GM19099 (cell line): Measurements from ENCODE around the gene NUP54.

ENCODE experiments used
- POLR2A ChIP-seq: IDR thresholded peaks from 3 replicates; pipeline ENCODE4 v1.6.1; 2011; ENCODE audit warnings: low read depth; ENCODE audit not compliant: insufficient read length; ENCODE audit errors: extremely low read depth

Gene NUP54

GRCh38 chr4:76148142-76148865 is at the start of gene NUP54:
Gene NUP54 (minus strand): TSS chr4:76148397. CDS start chr4:76148374, 23 bp downstream.
- TF ChIP-seq POLR2A = peak; percentile 86

GRCh38 chr4:76197031-76197743 is 49.0 kb upstream of the NUP54 start:
- TF ChIP-seq POLR2A = no peak

- no peak for TF ChIP-seq POLR2A
These were observed 48.2 kb upstream of the NUP54 start for GRCh38 chr4:76196376-76196775.

- TF ChIP-seq POLR2A = no peak
These were observed 47.1 kb upstream of the NUP54 start for GRCh38 chr4:76195326-76195725.

- no peak for TF ChIP-seq POLR2A
These were observed 46.1 kb upstream of the NUP54 start for GRCh38 chr4:76194325-76194724.

- TF ChIP-seq POLR2A = no peak
These were observed 44.0 kb upstream of the NUP54 start for GRCh38 chr4:76192236-76192635.

- TF ChIP-seq POLR2A = no peak
These were observed 40.4 kb upstream of the NUP54 start for GRCh38 chr4:76188557-76188956.

- TF ChIP-seq POLR2A = no peak
These were observed 40.0 kb upstream of the NUP54 start for GRCh38 chr4:76188149-76188548.

GRCh38 chr4:76187152-76187551 is 39.0 kb upstream of the NUP54 start:
- TF ChIP-seq POLR2A = no peak

GRCh38 chr4:76182463-76182862 is 34.3 kb upstream of the NUP54 start:
- TF ChIP-seq POLR2A = no peak

- TF ChIP-seq POLR2A = no peak
These were observed 31.5 kb upstream of the NUP54 start for GRCh38 chr4:76179398-76180318.

- no peak for TF ChIP-seq POLR2A
These were observed 30.1 kb upstream of the NUP54 start for GRCh38 chr4:76178296-76178695.

GRCh38 chr4:76177709-76178108 is 29.5 kb upstream of the NUP54 start:
- TF ChIP-seq POLR2A = no peak

- TF ChIP-seq POLR2A = no peak
These were observed 27.1 kb upstream of the NUP54 start for GRCh38 chr4:76175336-76175735.

- no peak for TF ChIP-seq POLR2A
These were observed 26.0 kb upstream of the NUP54 start for GRCh38 chr4:76174216-76174615.
